Endodermal cell (in vitro differentiated cells): Measurements from ENCODE around the gene SUGT1. TPM values are rescaled to one million over a fixed set of nuclear protein-coding genes. Genes with fewer than 3 reads are reported as not detected.
"Not testable (repeated sequence)": the region's sequence is repeated elsewhere in the genome, so short reads cannot be mapped to it uniquely, and the experiment has no call there.

ENCODE experiments used
- DNase-seq: peaks from one replicate; pipeline ENCODE4 v3.0.0-alpha.2; 2017
- H3K27ac ChIP-seq: 2 replicates; pipeline ENCODE4 v1.5.1; 2013; ENCODE audit warnings: mild to moderate bottlenecking, low read depth, low read length, moderate library complexity
- H3K27me3 ChIP-seq: 2 replicates; pipeline ENCODE4 v1.6.1; 2013; ENCODE audit warnings: mild to moderate bottlenecking, low read length, moderate library complexity; ENCODE audit not compliant: insufficient read depth, control insufficient read depth, poor library complexity, severe bottlenecking
- H3K36me3 ChIP-seq: 2 replicates; pipeline ENCODE4 v1.7.0; 2013; ENCODE audit warnings: mild to moderate bottlenecking, low read length, moderate library complexity; ENCODE audit not compliant: control insufficient read depth, insufficient read depth
- H3K4me1 ChIP-seq: one replicate; pipeline ENCODE4 v1.7.0; 2013; ENCODE audit warnings: low read length; ENCODE audit not compliant: control insufficient read depth, insufficient read depth
- H3K4me3 ChIP-seq: 2 replicates; pipeline ENCODE4 v1.5.1; 2013; ENCODE audit warnings: mild to moderate bottlenecking, low read length, moderate library complexity
- H3K9ac ChIP-seq: 2 replicates; pipeline ENCODE4 v1.6.1; 2013; ENCODE audit warnings: mild to moderate bottlenecking, low read length, moderate library complexity; ENCODE audit not compliant: poor library complexity, severe bottlenecking; ENCODE audit errors: extremely low read depth
- H3K9me3 ChIP-seq: 2 replicates; pipeline ENCODE4 v1.6.1; 2013; ENCODE audit warnings: mild to moderate bottlenecking, low read length, moderate library complexity; ENCODE audit not compliant: control insufficient read depth
- H3K27ac Mint-ChIP-seq: 2 replicates; pipeline ENCODE4 v1.8.0; 2020; ENCODE audit warnings: mixed read lengths
- H3K27me3 Mint-ChIP-seq: 2 replicates; pipeline ENCODE4 v1.8.0; 2021; ENCODE audit warnings: mild to moderate bottlenecking, mixed read lengths; ENCODE audit not compliant: insufficient read depth
- H3K36me3 Mint-ChIP-seq: 2 replicates; pipeline ENCODE4 v1.8.0; 2020; ENCODE audit warnings: low read depth, mixed read lengths
- H3K4me1 Mint-ChIP-seq: 2 replicates; pipeline ENCODE4 v1.8.0; 2020; ENCODE audit warnings: mixed read lengths
- H3K4me3 Mint-ChIP-seq: 2 replicates; pipeline ENCODE4 v1.8.0; 2020; ENCODE audit warnings: mild to moderate bottlenecking, moderate library complexity, mixed read lengths
- H3K9me3 Mint-ChIP-seq: 2 replicates; pipeline ENCODE4 v1.8.0; 2020; ENCODE audit warnings: mild to moderate bottlenecking, mixed read lengths
- WGBS, 2 experiments: methylation state at CpG; one replicate each; pipeline versions ENCODE4 v1.1.5 to v1.1.7; 2013; ENCODE audit warnings: missing lambda C conversion rate in 2 of 2, mixed read lengths in 1 of 2; ENCODE audit not compliant: insufficient coverage in 1 of 2, insufficient read length in 1 of 2; 5-methylcytosine and 5-hydroxymethylcytosine counted together
- total RNA-seq, 2 donors: library from RNA; stranded (reverse); fragmentation: NEBNext Ultra II Directional in 1 of 2; extraction: Animal tissue kit (Norgen Biotek cat#: 25700) in 1 of 2; gene quantifications; 2 replicates in 1 of 2; 3 replicates in 1 of 2; pipeline ENCODE4 v1.2.1, GENCODE V29; 2021
- TF ChIP-seq, protein P1 (sequence below): fragments of 200-600 bp; sonication (generic); conservative IDR thresholded peaks from 2 replicates; pipeline ENCODE4 v1.5.0; 2021; ENCODE audit warnings: antibody characterized with exemption, mild to moderate bottlenecking

Gene SUGT1
- total RNA-seq, 2 donors from 2014 or later: 73.3 to 85.8 TPM

DNA sequence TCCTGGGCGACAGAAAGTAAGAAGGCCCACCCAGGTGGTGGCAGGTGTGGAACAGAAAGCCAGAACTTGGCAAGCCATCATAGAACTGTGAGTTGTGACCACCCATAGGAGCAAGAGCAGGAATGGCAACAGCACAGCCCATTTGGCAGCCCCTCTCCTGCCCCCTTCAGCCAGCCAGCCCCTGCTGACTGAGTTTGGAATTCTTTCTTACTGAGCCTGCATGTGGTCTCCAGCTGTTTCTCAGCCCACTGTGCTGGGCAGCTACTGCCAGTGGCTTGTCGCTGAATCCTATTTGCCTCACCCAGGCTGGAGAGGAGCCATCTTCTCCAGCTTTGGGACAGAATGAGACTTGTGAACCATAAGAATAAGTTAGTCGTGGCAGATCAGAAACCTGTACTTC, 58.6 kb downstream of the SUGT1 start:
- Mint-ChIP-seq H3K27ac (no peak overlapping the region), H3K4me1 (peaks cover 21% of the 10 kb centered on the region), H3K9me3 (peaks cover 4% of the 10 kb centered on the region), H3K4me3 (no peak overlapping the region), H3K27me3 (no peaks in the 10 kb centered on the region), H3K36me3 (no peaks in the 10 kb centered on the region)
- no peaks in the 10 kb centered on the region for H3K9me3 ChIP-seq
- TF ChIP-seq, protein P1, sequence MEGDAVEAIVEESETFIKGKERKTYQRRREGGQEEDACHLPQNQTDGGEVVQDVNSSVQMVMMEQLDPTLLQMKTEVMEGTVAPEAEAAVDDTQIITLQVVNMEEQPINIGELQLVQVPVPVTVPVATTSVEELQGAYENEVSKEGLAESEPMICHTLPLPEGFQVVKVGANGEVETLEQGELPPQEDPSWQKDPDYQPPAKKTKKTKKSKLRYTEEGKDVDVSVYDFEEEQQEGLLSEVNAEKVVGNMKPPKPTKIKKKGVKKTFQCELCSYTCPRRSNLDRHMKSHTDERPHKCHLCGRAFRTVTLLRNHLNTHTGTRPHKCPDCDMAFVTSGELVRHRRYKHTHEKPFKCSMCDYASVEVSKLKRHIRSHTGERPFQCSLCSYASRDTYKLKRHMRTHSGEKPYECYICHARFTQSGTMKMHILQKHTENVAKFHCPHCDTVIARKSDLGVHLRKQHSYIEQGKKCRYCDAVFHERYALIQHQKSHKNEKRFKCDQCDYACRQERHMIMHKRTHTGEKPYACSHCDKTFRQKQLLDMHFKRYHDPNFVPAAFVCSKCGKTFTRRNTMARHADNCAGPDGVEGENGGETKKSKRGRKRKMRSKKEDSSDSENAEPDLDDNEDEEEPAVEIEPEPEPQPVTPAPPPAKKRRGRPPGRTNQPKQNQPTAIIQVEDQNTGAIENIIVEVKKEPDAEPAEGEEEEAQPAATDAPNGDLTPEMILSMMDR: peak; percentile 63
- no peak overlapping the region for H3K4me3 ChIP-seq
- no peaks in the 10 kb centered on the region for H3K36me3 ChIP-seq
- 83% methylated on average over 2 to 3 of the region's 3 CpGs for WGBS, 2 experiments
- peak; percentile 79 for DNase-seq
- H3K4me1 ChIP-seq: peaks cover 3% of the 10 kb centered on the region
- H3K9ac ChIP-seq: no peak overlapping the region
- no peak overlapping the region for H3K27ac ChIP-seq
- H3K27me3 ChIP-seq: no peaks in the 10 kb centered on the region

DNA sequence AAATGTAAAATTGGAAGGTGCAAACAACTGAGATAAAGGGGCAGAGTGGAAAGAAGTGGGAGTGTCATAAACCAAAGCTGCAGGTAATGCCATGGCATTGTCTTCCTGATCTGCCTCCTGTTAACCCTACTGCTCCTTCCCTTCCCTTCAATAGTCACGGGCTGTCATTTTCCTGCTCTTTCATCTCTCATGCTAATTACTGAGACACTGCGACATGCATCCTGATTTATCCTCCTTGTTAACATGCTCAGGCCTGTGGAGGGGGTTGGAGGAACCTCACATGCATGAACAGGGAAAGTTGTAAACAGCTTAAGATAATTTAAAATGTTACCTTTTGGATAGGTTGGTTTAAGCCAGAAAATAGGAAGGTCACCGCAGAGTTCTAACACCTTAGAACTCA, 59.7 kb downstream of the SUGT1 start:
- H3K4me3 ChIP-seq: no peak overlapping the region
- no peaks in the 10 kb centered on the region for H3K36me3 Mint-ChIP-seq
- no peak overlapping the region for H3K27ac Mint-ChIP-seq
- no peak overlapping the region for H3K27ac ChIP-seq
- H3K9me3 ChIP-seq: no peaks in the 10 kb centered on the region
- no peak for DNase-seq
- TF ChIP-seq, protein P1: no peak
- no peaks in the 10 kb centered on the region for H3K27me3 ChIP-seq
- no peaks in the 10 kb centered on the region for H3K27me3 Mint-ChIP-seq
- H3K4me1 ChIP-seq: peaks cover 3% of the 10 kb centered on the region
- no peak overlapping the region for H3K9ac ChIP-seq
- WGBS, 2 experiments: 59 to 66% methylated on average over 2 to 3 of the region's 3 CpGs
- no peaks in the 10 kb centered on the region for H3K36me3 ChIP-seq
- no peak overlapping the region for H3K4me3 Mint-ChIP-seq
- peaks cover 15% of the 10 kb centered on the region for H3K9me3 Mint-ChIP-seq
- H3K4me1 Mint-ChIP-seq: peaks cover 21% of the 10 kb centered on the region

DNA sequence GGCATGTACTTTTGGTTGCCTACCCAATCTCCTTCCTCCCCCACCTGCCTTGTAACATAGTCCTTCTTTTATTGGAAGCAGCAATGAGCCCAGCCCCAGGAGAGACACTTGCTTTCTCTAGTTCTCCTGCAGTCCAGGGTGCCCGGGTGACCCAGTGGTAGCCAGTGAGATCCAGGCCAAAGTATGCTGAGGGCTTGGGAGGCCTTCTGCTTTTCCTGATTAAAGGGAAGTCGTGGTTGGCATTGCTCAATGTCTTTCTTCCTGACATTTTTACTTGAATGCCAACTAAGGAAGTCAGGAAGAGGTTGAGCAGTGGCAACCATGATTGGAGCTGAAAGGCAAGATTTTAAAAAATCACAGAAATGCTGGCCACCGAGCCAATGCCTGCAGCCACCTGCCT, 61.3 kb downstream of the SUGT1 start:
- no peak overlapping the region for H3K4me3 ChIP-seq
- WGBS, 2 experiments: 86 to 91% methylated on average over 1 to 3 of the region's 3 CpGs
- H3K9me3 ChIP-seq: no peaks in the 10 kb centered on the region
- no peaks in the 10 kb centered on the region for H3K27me3 ChIP-seq
- Mint-ChIP-seq H3K9me3 (peaks cover 27% of the 10 kb centered on the region), H3K36me3 (no peaks in the 10 kb centered on the region), H3K4me1 (peaks cover 21% of the 10 kb centered on the region), H3K27me3 (peaks cover 2% of the 10 kb centered on the region), H3K4me3 (no peak overlapping the region), H3K27ac (no peak overlapping the region)
- no peak overlapping the region for H3K27ac ChIP-seq
- H3K9ac ChIP-seq: no peak overlapping the region
- DNase-seq: no peak
- H3K36me3 ChIP-seq: no peaks in the 10 kb centered on the region
- TF ChIP-seq, protein P1: no peak
- peaks cover 3% of the 10 kb centered on the region for H3K4me1 ChIP-seq

DNA sequence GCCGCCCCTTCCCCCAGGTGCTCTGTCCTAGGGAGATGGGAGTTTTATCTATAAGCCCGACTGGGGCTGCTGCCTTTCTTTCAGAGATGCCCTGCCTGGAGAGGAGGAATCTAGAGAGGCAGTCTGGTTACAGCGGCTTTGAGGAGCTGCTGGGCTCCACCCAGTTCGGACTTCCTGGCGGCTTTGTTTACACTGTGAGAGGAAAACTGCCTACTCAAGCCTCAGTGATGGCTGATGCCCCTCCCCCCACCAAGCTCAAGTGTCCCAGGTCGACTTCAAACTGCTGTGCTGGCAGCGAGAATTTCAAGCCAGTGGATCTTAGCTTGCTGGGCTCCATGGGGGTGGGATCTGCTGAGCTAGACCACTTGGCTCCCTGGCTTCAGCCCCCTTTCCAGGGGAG, 68.3 kb downstream of the SUGT1 start:
- peaks cover 48% of the 10 kb centered on the region for H3K9me3 Mint-ChIP-seq
- not testable (repeated sequence) for H3K4me1 Mint-ChIP-seq, H3K27me3 ChIP-seq, H3K36me3 ChIP-seq, H3K4me1 ChIP-seq, H3K4me3 Mint-ChIP-seq, H3K27ac Mint-ChIP-seq, H3K4me3 ChIP-seq, H3K27me3 Mint-ChIP-seq, H3K9me3 ChIP-seq, H3K27ac ChIP-seq, H3K9ac ChIP-seq, H3K36me3 Mint-ChIP-seq
- DNase-seq: peak; percentile 71
- WGBS, 2 experiments: 80 to 89% methylated on average over 1 to 6 of the region's 7 CpGs

DNA sequence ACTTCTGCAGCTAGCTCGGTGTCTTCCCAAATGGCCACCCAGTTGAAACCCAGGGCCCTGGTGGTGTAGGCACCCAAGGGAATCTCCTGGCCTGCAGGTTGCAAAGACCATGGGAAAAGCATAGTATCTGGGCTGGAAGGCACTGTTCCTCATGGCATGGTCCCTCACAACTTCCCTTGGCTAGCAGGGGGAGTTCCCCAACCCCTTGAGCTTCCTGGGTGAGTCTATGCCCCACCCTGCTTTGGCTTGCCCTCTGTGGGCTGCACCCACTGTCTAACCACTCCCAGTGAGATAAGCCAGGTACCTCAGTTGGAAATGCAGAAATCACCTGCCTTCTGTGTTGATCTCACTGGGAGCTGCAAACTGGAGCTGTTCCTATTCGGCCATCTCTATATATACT, 68.7 kb downstream of the SUGT1 start:
- not testable (repeated sequence) for DNase-seq, H3K27ac ChIP-seq, H3K36me3 Mint-ChIP-seq, H3K36me3 ChIP-seq, H3K9ac ChIP-seq, H3K27me3 ChIP-seq, H3K27me3 Mint-ChIP-seq, H3K4me3 ChIP-seq, H3K4me1 Mint-ChIP-seq, H3K4me1 ChIP-seq, H3K4me3 Mint-ChIP-seq, H3K9me3 ChIP-seq, H3K27ac Mint-ChIP-seq
- 91 to 100% methylated on average over 1 to 2 of the region's 2 CpGs for WGBS, 2 experiments
- H3K9me3 Mint-ChIP-seq: peaks cover 43% of the 10 kb centered on the region
